ENCODE measurements around the gene ABCC4. TPM values are rescaled to one million over a fixed set of nuclear protein-coding genes. Genes with fewer than 3 reads are reported as not detected.

Gene ABCC4
- total RNA-seq, 1 experiment from 2014 or later, result 17.0 TPM

DNA sequence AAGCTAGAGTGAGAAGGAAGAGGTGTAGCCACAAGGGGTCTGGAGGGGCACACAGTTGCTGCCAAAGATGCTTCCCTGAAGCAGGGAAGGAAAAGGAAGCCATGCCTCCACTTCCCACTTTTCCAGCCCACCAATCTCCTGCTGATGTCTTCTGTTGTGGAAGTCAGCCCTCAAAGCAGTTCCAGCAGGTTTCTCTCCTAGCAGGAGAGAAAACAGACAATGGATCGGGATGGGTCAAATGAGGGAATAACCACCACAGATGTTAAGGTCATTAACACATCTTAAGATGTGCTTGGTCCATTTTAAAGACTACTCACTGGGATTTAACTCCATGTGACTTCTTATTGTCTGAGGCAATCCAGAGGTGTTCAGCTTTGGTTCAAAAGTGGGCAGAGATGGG lies 304.8 kb downstream of the ABCC4 start:
- no peak overlapping the region for H3K4me2 ChIP-seq
- no peak for DNase-seq
- no peaks in the 10 kb centered on the region for H3K36me3 ChIP-seq (ENCODE audit: low read depth)
- ChIA-PET POLR2A (ENCODE audit: unreplicated experiment) (no interaction called here), CTCF (no interaction called here)
- H4K20me1 ChIP-seq (ENCODE audit: insufficient read depth), result no peaks in the 10 kb centered on the region
- H3K79me2 ChIP-seq (ENCODE audit: low read depth), result no peaks in the 10 kb centered on the region
- intact Hi-C loops (cut with micrococcal nuclease; ENCODE audit: unreplicated experiment), result no loop called here
- no peak for TF ChIP-seq EZH2 (IDR thresholded peaks at IDR 0.05; ENCODE audit: low read depth)
- no peaks in the 10 kb centered on the region for H3K4me1 ChIP-seq (replicated peaks; ENCODE audit: insufficient read depth)
- no TSS peak for BruUV-seq (replicated peaks)
- H3K4me3 ChIP-seq, result no peak overlapping the region
- H2AFZ ChIP-seq, result no peak overlapping the region
- H3K27me3 ChIP-seq (ENCODE audit: insufficient read depth, low read depth), result peaks cover 30% of the 10 kb centered on the region
- H3F3A ChIP-seq (ENCODE audit: insufficient read depth, low read depth), result no peaks in the 10 kb centered on the region
- H3K9me2 ChIP-seq (ENCODE audit: insufficient read depth), result peaks cover 3% of the 10 kb centered on the region; the same call in 1 of the 2 replicates
- H3K27ac ChIP-seq, result no peak overlapping the region
- no peaks in the 10 kb centered on the region for H3K9me3 ChIP-seq (ENCODE audit: insufficient read depth, low read depth)

DNA sequence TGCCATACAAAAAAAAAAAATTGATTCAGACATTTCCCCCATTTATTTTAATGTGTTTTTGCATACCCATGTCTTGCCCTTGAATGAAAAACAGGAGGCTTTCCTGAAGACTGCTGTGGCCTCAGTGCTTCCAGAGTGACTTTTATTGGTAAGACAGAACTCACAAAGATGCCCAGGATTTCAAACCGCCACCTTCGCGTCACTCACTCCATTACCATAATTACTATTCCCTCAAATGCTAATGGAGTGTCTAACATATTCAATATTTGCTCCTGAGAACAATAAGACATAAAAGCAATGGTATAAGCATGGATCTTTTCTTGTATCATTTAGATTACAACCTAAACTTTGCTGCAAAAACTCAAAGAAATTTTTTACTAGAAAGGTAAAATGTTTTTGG lies 306.7 kb downstream of the ABCC4 start:
- H3K27me3 ChIP-seq (ENCODE audit: insufficient read depth, low read depth), result peaks cover 36% of the 10 kb centered on the region
- no peaks in the 10 kb centered on the region for H3K4me1 ChIP-seq (replicated peaks; ENCODE audit: insufficient read depth)
- H3K4me3 ChIP-seq, result no peak overlapping the region
- H3K79me2 ChIP-seq (ENCODE audit: low read depth), result no peaks in the 10 kb centered on the region
- no peak overlapping the region for H3K4me2 ChIP-seq
- H3K27ac ChIP-seq, result no peak overlapping the region
- H3K9me3 ChIP-seq (ENCODE audit: insufficient read depth, low read depth), result 0 out of 2 replicates have a peak, but pooled peaks cover 4% of the 10 kb centered on the region
- H2AFZ ChIP-seq, result no peak overlapping the region
- no peak for DNase-seq
- H3K36me3 ChIP-seq (ENCODE audit: low read depth), result no peaks in the 10 kb centered on the region
- no peaks in the 10 kb centered on the region for H4K20me1 ChIP-seq (ENCODE audit: insufficient read depth)
- ChIA-PET POLR2A (ENCODE audit: unreplicated experiment) (no interaction called here), CTCF (no interaction called here)
- H3F3A ChIP-seq (ENCODE audit: insufficient read depth, low read depth), result no peaks in the 10 kb centered on the region
- no peak for TF ChIP-seq EZH2 (IDR thresholded peaks at IDR 0.05; ENCODE audit: low read depth)
- TF ChIP-seq, protein P1, sequence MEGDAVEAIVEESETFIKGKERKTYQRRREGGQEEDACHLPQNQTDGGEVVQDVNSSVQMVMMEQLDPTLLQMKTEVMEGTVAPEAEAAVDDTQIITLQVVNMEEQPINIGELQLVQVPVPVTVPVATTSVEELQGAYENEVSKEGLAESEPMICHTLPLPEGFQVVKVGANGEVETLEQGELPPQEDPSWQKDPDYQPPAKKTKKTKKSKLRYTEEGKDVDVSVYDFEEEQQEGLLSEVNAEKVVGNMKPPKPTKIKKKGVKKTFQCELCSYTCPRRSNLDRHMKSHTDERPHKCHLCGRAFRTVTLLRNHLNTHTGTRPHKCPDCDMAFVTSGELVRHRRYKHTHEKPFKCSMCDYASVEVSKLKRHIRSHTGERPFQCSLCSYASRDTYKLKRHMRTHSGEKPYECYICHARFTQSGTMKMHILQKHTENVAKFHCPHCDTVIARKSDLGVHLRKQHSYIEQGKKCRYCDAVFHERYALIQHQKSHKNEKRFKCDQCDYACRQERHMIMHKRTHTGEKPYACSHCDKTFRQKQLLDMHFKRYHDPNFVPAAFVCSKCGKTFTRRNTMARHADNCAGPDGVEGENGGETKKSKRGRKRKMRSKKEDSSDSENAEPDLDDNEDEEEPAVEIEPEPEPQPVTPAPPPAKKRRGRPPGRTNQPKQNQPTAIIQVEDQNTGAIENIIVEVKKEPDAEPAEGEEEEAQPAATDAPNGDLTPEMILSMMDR (conservative IDR thresholded peaks at IDR 0.05), result no peak
- H3K9me2 ChIP-seq (ENCODE audit: insufficient read depth), result peaks cover 3% of the 10 kb centered on the region; the same call in 1 of the 2 replicates
- BruUV-seq (replicated peaks), result no TSS peak
- intact Hi-C loops (cut with micrococcal nuclease; ENCODE audit: unreplicated experiment), result no loop called here

DNA sequence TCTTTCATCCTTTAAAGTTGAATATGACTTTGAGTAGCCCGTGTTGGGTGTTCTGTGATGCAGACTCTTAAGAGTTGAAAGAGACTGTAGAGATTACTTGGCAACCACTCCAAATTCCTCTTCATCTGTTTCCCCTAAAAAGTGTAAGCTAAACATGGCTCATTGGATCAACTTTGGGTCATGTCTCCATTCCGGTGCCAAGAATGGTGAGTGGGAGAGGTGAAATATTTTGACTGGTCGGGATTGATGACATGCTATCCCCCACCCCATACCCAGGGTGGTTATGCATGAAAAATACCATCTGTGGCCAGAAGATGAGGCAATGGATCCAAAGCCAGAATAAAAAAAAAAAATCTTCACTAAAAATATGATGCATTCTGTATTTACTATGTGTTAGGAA lies 307.6 kb downstream of the ABCC4 start:
- DNase-seq, result no peak
- Histone ChIP-seq H2AFZ (no peak overlapping the region), H3K4me1 (replicated peaks; ENCODE audit: insufficient read depth) (no peaks in the 10 kb centered on the region), H3K79me2 (ENCODE audit: low read depth) (no peaks in the 10 kb centered on the region), H3K27me3 (ENCODE audit: insufficient read depth, low read depth) (peaks cover 36% of the 10 kb centered on the region), H3K36me3 (ENCODE audit: low read depth) (no peaks in the 10 kb centered on the region), H3K9me3 (ENCODE audit: insufficient read depth, low read depth) (0 out of 2 replicates have a peak, but pooled peaks cover 4% of the 10 kb centered on the region), H3F3A (ENCODE audit: insufficient read depth, low read depth) (no peaks in the 10 kb centered on the region), H3K27ac (no peak overlapping the region), H4K20me1 (ENCODE audit: insufficient read depth) (no peaks in the 10 kb centered on the region), H3K9me2 (ENCODE audit: insufficient read depth) (peaks cover 3% of the 10 kb centered on the region; the same call in 1 of the 2 replicates), H3K4me3 (no peak overlapping the region), H3K4me2 (no peak overlapping the region)
- intact Hi-C loops (cut with micrococcal nuclease; ENCODE audit: unreplicated experiment), result no loop called here
- POLR2A ChIA-PET (ENCODE audit: unreplicated experiment), result no interaction called here
- CTCF ChIA-PET, result no interaction called here
- BruUV-seq (replicated peaks), result no TSS peak
- TF ChIP-seq, protein P1 (conservative IDR thresholded peaks at IDR 0.05), result no peak
- no peak for TF ChIP-seq EZH2 (IDR thresholded peaks at IDR 0.05; ENCODE audit: low read depth)

Data from PC-9 (cell line).